ENCODE measurements around the gene OSBPL2.

- no peak for TF ChIP-seq CTCF (IDR thresholded peaks at IDR 0.05)
- no peak for TF ChIP-seq POLR2AphosphoS5 (IDR thresholded peaks at IDR 0.05; ENCODE audit: insufficient read depth in 1 of 2, low read depth in 1 of 2)
- no peak for TF ChIP-seq POLR2A (IDR thresholded peaks at IDR 0.05)
Measured at GRCh38 chr20:62192635-62193034, 45.7 kb upstream of the OSBPL2 start.

Data from vagina (tissue), 2 donors.